Measurements from ENCODE around the gene GHR.

The GHR gene

GRCh38 chr5:42590566-42590965 is 167.3 kb downstream of the GHR start:
- H3K4me3 Mint-ChIP-seq, result no peak overlapping the region
- no peaks in the 10 kb centered on the region for H3K4me1 Mint-ChIP-seq
- H3K27ac Mint-ChIP-seq, result no peak overlapping the region
- peaks cover 19% of the 10 kb centered on the region for H3K27me3 Mint-ChIP-seq
- no peaks in the 10 kb centered on the region for H3K9me3 Mint-ChIP-seq
- H3K36me3 Mint-ChIP-seq, result no peaks in the 10 kb centered on the region

- no peaks in the 10 kb centered on the region for H3K4me1 Mint-ChIP-seq
- H3K9me3 Mint-ChIP-seq, result no peaks in the 10 kb centered on the region
- H3K27ac Mint-ChIP-seq, result no peak overlapping the region
- H3K27me3 Mint-ChIP-seq, result peaks cover 19% of the 10 kb centered on the region
- H3K36me3 Mint-ChIP-seq, result no peaks in the 10 kb centered on the region
- no peak overlapping the region for H3K4me3 Mint-ChIP-seq
These were observed 167.8 kb downstream of the GHR start for GRCh38 chr5:42591015-42591414.

- Mint-ChIP-seq H3K9me3 (no peaks in the 10 kb centered on the region), H3K36me3 (no peaks in the 10 kb centered on the region), H3K27ac (no peak overlapping the region), H3K4me3 (no peak overlapping the region), H3K4me1 (no peaks in the 10 kb centered on the region), H3K27me3 (peaks cover 13% of the 10 kb centered on the region)
These were observed 169.3 kb downstream of the GHR start for GRCh38 chr5:42592401-42593140.

GRCh38 chr5:42593591-42593990 is 170.4 kb downstream of the GHR start:
- no peak overlapping the region for H3K4me3 Mint-ChIP-seq
- no peak overlapping the region for H3K27ac Mint-ChIP-seq
- H3K9me3 Mint-ChIP-seq, result no peaks in the 10 kb centered on the region
- H3K4me1 Mint-ChIP-seq, result no peaks in the 10 kb centered on the region
- H3K27me3 Mint-ChIP-seq, result peaks cover 11% of the 10 kb centered on the region
- no peaks in the 10 kb centered on the region for H3K36me3 Mint-ChIP-seq

- Mint-ChIP-seq H3K27me3 (peaks cover 6% of the 10 kb centered on the region), H3K36me3 (no peaks in the 10 kb centered on the region), H3K4me3 (no peak overlapping the region), H3K27ac (no peak overlapping the region), H3K4me1 (no peaks in the 10 kb centered on the region), H3K9me3 (no peaks in the 10 kb centered on the region)
These were observed 172.4 kb downstream of the GHR start for GRCh38 chr5:42595597-42595996.

GRCh38 chr5:42596817-42597216 is 173.6 kb downstream of the GHR start:
- H3K36me3 Mint-ChIP-seq, result no peaks in the 10 kb centered on the region
- H3K27me3 Mint-ChIP-seq, result no peaks in the 10 kb centered on the region
- H3K4me1 Mint-ChIP-seq, result no peaks in the 10 kb centered on the region
- no peaks in the 10 kb centered on the region for H3K9me3 Mint-ChIP-seq
- H3K4me3 Mint-ChIP-seq, result no peak overlapping the region
- no peak overlapping the region for H3K27ac Mint-ChIP-seq

- no peak overlapping the region for H3K27ac Mint-ChIP-seq
- H3K27me3 Mint-ChIP-seq, result no peaks in the 10 kb centered on the region
- H3K36me3 Mint-ChIP-seq, result no peaks in the 10 kb centered on the region
- H3K4me1 Mint-ChIP-seq, result no peaks in the 10 kb centered on the region
- H3K9me3 Mint-ChIP-seq, result no peaks in the 10 kb centered on the region
- H3K4me3 Mint-ChIP-seq, result no peak overlapping the region
These were observed 174.2 kb downstream of the GHR start for GRCh38 chr5:42597318-42597937.

GRCh38 chr5:42598311-42598710 is 175.1 kb downstream of the GHR start:
- Mint-ChIP-seq H3K4me1 (no peaks in the 10 kb centered on the region), H3K36me3 (no peaks in the 10 kb centered on the region), H3K27me3 (no peaks in the 10 kb centered on the region), H3K9me3 (no peaks in the 10 kb centered on the region), H3K4me3 (no peak overlapping the region), H3K27ac (no peak overlapping the region)

GRCh38 chr5:42599106-42599505 is 175.9 kb downstream of the GHR start:
- Mint-ChIP-seq H3K36me3 (no peaks in the 10 kb centered on the region), H3K27ac (no peak overlapping the region), H3K27me3 (no peaks in the 10 kb centered on the region), H3K4me1 (no peaks in the 10 kb centered on the region), H3K9me3 (no peaks in the 10 kb centered on the region), H3K4me3 (no peak overlapping the region)

GRCh38 chr5:42600441-42600840 is 177.2 kb downstream of the GHR start:
- H3K27ac Mint-ChIP-seq, result no peak overlapping the region
- H3K36me3 Mint-ChIP-seq, result no peaks in the 10 kb centered on the region
- peaks cover 2% of the 10 kb centered on the region for H3K27me3 Mint-ChIP-seq
- H3K4me1 Mint-ChIP-seq, result no peaks in the 10 kb centered on the region
- H3K4me3 Mint-ChIP-seq, result no peak overlapping the region
- no peaks in the 10 kb centered on the region for H3K9me3 Mint-ChIP-seq

- Mint-ChIP-seq H3K27ac (no peak overlapping the region), H3K4me1 (no peaks in the 10 kb centered on the region), H3K9me3 (no peaks in the 10 kb centered on the region), H3K4me3 (no peak overlapping the region), H3K27me3 (peaks cover 5% of the 10 kb centered on the region), H3K36me3 (no peaks in the 10 kb centered on the region)
These were observed 181.0 kb downstream of the GHR start for GRCh38 chr5:42604171-42604711.

- H3K4me1 Mint-ChIP-seq, result no peaks in the 10 kb centered on the region
- H3K27me3 Mint-ChIP-seq, result peaks cover 7% of the 10 kb centered on the region
- H3K27ac Mint-ChIP-seq, result no peak overlapping the region
- no peaks in the 10 kb centered on the region for H3K9me3 Mint-ChIP-seq
- H3K36me3 Mint-ChIP-seq, result no peaks in the 10 kb centered on the region
- no peak overlapping the region for H3K4me3 Mint-ChIP-seq
These were observed 182.3 kb downstream of the GHR start for GRCh38 chr5:42605490-42605889.

GRCh38 chr5:42606464-42606869 is 183.2 kb downstream of the GHR start:
- Mint-ChIP-seq H3K4me1 (no peaks in the 10 kb centered on the region), H3K27ac (no peak overlapping the region), H3K36me3 (no peaks in the 10 kb centered on the region), H3K9me3 (no peaks in the 10 kb centered on the region), H3K27me3 (peaks cover 7% of the 10 kb centered on the region), H3K4me3 (no peak overlapping the region)

GRCh38 chr5:42611437-42611836 is 188.2 kb downstream of the GHR start:
- Mint-ChIP-seq H3K36me3 (no peaks in the 10 kb centered on the region), H3K27me3 (peaks cover 11% of the 10 kb centered on the region), H3K4me1 (no peaks in the 10 kb centered on the region), H3K4me3 (no peak overlapping the region), H3K9me3 (no peaks in the 10 kb centered on the region), H3K27ac (no peak overlapping the region)

- no peak overlapping the region for H3K27ac Mint-ChIP-seq
- no peaks in the 10 kb centered on the region for H3K9me3 Mint-ChIP-seq
- H3K27me3 Mint-ChIP-seq, result peaks cover 14% of the 10 kb centered on the region
- no peak overlapping the region for H3K4me3 Mint-ChIP-seq
- H3K36me3 Mint-ChIP-seq, result no peaks in the 10 kb centered on the region
- H3K4me1 Mint-ChIP-seq, result no peaks in the 10 kb centered on the region
These were observed 189.6 kb downstream of the GHR start for GRCh38 chr5:42612750-42613366.

GRCh38 chr5:42614509-42614908 is 191.3 kb downstream of the GHR start:
- Mint-ChIP-seq H3K4me3 (no peak overlapping the region), H3K27me3 (peaks cover 11% of the 10 kb centered on the region), H3K9me3 (no peaks in the 10 kb centered on the region), H3K36me3 (no peaks in the 10 kb centered on the region), H3K4me1 (no peaks in the 10 kb centered on the region), H3K27ac (no peak overlapping the region)
